Small intestine (tissue), 7 donors: Measurements from ENCODE around the gene PIP5K1C. TPM values are rescaled to one million over a fixed set of nuclear protein-coding genes. Genes with fewer than 3 reads are reported as not detected.

ENCODE experiments used
- DNase-seq, 2 donors: peaks; one replicate each; pipeline versions ENCODE4 v3.0.0 to v3.0.0-alpha.2; 2013
- FAIRE-seq: peaks from 2 replicates; lab custom pipeline; 2012; peaks lifted over from hg19 to GRCh38; lab: Jason Lieb, UNC
- H3K27ac ChIP-seq, 3 donors: one replicate each; pipeline ENCODE4 v1.5.1; 2013; ENCODE audit warnings: low read length in 2 of 3, mild to moderate bottlenecking in 2 of 3, control low read depth in 1 of 3, inconsistent platforms in 1 of 3, low read depth in 1 of 3, moderate library complexity in 1 of 3
- H3K27me3 ChIP-seq, 3 donors: one replicate each; pipeline ENCODE4 v1.6.1; 2013; ENCODE audit warnings: low read length in 3 of 3, inconsistent platforms in 1 of 3; ENCODE audit not compliant: control insufficient read depth in 3 of 3, insufficient read depth in 3 of 3
- H3K36me3 ChIP-seq, 3 donors: one replicate each; pipeline ENCODE4 v1.6.1; 2013; ENCODE audit warnings: low read length in 3 of 3, inconsistent platforms in 1 of 3, low read depth in 1 of 3, mild to moderate bottlenecking in 1 of 3, moderate library complexity in 1 of 3; ENCODE audit not compliant: control insufficient read depth in 3 of 3, insufficient read depth in 2 of 3
- H3K4me1 ChIP-seq, 3 donors: one replicate each; pipeline ENCODE4 v1.6.1; 2013; ENCODE audit warnings: low read length in 2 of 3, inconsistent platforms in 1 of 3, low read depth in 1 of 3, mild to moderate bottlenecking in 1 of 3, moderate library complexity in 1 of 3; ENCODE audit not compliant: control insufficient read depth in 3 of 3, insufficient read depth in 2 of 3
- H3K4me3 ChIP-seq, 3 donors: one replicate each; pipeline ENCODE4 v1.5.1; 2013; ENCODE audit warnings: low read length in 3 of 3, control low read depth in 1 of 3, inconsistent platforms in 1 of 3, low read depth in 1 of 3, mild to moderate bottlenecking in 1 of 3, moderate library complexity in 1 of 3
- H3K9me3 ChIP-seq, 2 donors: one replicate each; pipeline ENCODE4 v1.6.1; 2013; ENCODE audit warnings: low read depth in 1 of 2, low read length in 1 of 2; ENCODE audit not compliant: control insufficient read depth in 2 of 2, insufficient read depth in 1 of 2
- WGBS, 3 donors: extraction: QIAGEN DNeasy Blood & Tissue Kit; methylation state at CpG; one replicate each; pipeline ENCODE4 v1.1.7; 2013; 5-methylcytosine and 5-hydroxymethylcytosine counted together
- polyA plus RNA-seq, 4 donors: library from polyadenylated mRNA; stranded (reverse) in 3 of 4; unstranded in 1 of 4; fragments of 200-250 nt in 3 of 4; fragments of 120-200 nt in 1 of 4; gene quantifications; one replicate each; pipeline versions ENCODE4 v1.2.1 to v1.2.3, GENCODE V29; 2013
- donor health status: healthy with polysubstance abuse.
- donor health status: control.
- donor health status: control.
- donor health status: Bipolar disorder and iron deficiency.
- donor health status: healthy.

Gene PIP5K1C
- polyA plus RNA-seq, 4 donors = 7.3 to 19.5 (median 13.5) TPM

DNA sequence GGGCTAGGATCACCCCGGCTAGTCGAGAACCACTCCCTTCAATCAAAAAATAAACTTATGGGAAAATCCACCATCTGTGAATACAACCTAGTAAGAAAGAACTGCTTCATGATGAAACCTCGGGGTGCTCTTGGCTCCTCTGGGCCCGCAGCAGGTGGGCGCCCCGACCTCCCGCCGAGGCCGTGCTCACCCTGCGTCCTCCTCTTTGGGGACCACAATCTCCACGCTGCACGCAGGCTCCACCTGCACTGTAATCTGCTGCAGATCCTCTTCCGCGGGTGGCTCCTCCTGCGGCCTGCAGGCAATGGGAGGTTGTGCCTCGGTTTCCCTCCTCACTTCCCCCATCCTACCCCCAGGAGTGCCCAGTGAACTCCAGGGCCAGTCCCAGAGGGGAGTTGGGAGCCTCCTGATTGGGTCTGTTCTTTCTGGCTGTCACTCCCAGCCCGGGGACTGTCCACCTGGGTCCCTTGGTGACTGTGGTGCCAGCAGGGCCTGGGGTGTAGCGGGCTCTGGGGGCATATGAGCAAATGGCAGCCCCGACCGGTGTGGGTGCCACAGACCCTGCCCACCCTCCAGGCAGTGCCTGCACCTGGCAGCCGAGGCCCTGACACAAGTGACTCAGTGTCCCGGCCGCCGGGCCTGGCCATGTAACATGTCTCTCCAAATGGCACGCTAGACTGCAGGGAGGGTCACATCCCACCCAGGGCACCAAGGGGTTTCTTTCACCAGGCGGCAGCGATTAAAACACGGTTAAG lies 58.6 kb downstream of the PIP5K1C start:
- no peak for DNase-seq
- Histone ChIP-seq H3K27me3 (no peaks in the 10 kb centered on the region), H3K36me3 (peaks cover 2 to 90% (median 10%) of the 10 kb centered on the region in 3 donors), H3K9me3 (no peaks in the 10 kb centered on the region), H3K27ac (no peak overlapping the region), H3K4me1 (no peaks in the 10 kb centered on the region), H3K4me3 (no peak overlapping the region)
- no peak for FAIRE-seq
- WGBS, 3 donors = 95 to 96% (median 96%) methylated on average over 28 of the region's 28 CpGs

DNA sequence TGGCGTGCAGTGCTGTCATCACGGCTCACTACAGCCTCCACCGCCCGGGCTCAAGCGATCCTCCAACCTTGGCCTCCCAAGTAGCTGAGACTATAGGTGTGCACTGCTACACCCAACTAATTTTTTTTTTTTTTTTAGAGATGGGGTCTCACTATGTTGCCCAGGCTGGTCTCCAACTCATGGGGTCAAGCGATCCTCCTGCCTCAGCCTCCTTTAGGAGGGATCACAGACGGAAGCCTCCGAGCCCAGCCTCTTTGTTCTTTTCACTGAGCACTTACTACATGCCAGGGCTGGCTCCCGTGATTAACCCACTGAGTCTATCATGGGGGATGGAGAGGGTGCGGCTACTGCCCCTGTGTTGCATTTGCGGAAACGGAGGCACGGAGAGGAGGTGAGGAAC lies 60.8 kb downstream of the PIP5K1C start:
- Histone ChIP-seq H3K36me3 (peaks cover 2 to 81% (median 10%) of the 10 kb centered on the region in 3 donors), H3K27me3 (no peaks in the 10 kb centered on the region), H3K4me3 (no peak overlapping the region)

DNA sequence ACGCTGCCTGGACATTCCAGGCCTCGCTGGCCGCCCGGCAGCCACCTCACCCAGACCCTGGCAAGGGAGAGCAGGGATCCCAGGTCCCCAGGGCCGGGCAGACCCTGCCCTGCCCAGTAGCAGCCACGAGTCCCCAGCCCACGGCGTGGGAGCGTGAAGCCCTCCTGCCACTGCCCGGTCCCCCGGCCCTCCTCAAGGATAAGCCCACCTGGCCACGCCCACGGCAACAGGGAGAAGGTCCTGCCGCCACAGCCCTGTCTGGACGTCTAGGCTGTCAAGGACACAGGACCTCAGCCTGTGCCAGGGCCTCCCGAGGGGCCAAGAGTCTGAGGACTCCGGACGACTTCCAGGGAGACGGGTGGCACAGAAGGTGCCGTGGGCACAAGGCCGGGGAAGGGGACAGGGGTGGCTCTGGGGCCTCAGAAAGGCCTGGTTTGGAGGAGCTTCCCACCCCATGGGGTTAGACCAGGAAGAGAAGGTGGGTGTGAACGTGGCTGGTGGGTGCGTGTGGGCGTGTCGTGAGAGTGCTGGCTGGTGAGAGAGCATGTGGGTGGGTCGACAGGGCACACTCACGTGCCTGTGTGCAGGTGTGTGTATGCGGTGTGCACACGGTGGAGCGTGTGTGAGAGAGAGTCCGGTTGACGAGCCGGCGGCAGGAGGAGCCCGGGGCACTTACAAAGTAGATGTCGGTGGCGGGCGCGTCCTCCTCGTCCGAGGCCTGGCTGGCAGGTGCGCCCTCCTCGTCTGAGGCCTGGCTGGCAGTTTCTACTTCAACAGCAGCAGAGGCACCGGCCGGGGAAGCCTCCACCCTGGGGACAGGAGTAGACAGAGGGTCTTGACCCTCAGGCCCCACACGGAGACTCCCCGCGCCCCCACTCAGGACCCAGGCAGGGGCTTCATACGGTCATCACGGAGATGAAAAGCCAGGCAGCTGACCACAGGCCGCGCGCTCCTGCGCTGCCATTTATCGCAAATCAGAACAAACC lies 61.8 kb downstream of the PIP5K1C start:
- no peak overlapping the region for H3K4me3 ChIP-seq
- no peak for FAIRE-seq
- 88 to 93% (median 91%) methylated on average over 46 to 55 of the region's 55 CpGs for WGBS, 3 donors

More for the DNA sequence above, 60.8 kb downstream of the PIP5K1C start:
- Histone ChIP-seq H3K4me1 (no peaks in the 10 kb centered on the region), H3K27ac (no peak overlapping the region), H3K9me3 (no peaks in the 10 kb centered on the region)
- DNase-seq = no peak
- WGBS, 3 donors = 98 to 99% (median 98%) methylated on average over 13 of the region's 13 CpGs
- FAIRE-seq = no peak

DNA sequence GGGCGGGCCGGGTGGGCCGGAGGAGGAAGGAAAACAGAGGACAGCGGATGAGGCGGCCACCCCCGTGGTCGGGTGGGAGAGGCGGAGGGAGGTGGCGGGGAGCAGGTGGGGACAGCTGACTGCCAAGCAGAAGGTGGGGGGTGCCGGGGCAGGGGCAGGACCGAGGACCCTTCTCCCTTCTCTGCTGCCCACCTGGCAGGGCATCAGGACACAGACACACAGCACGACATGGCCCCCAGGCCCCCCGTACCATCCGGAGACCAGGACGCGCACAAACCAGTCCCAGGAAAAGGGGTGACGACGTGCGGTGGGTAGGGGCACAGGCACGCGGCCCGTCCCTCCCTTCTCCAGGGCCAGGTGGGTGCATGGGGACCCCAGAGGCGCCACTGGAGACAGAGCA lies 62.6 kb downstream of the PIP5K1C start:
- FAIRE-seq (no peak), DNase-seq (no peak)
- peaks cover 2 to 82% (median 6%) of the 10 kb centered on the region in 3 donors for H3K36me3 ChIP-seq
- H3K27ac ChIP-seq = no peak overlapping the region
- H3K9me3 ChIP-seq = no peaks in the 10 kb centered on the region
- 92 to 94% (median 92%) methylated on average over 16 to 23 of the region's 23 CpGs for WGBS, 3 donors
- no peak overlapping the region for H3K4me3 ChIP-seq
- H3K27me3 ChIP-seq = no peaks in the 10 kb centered on the region
- H3K4me1 ChIP-seq = no peaks in the 10 kb centered on the region

More for the DNA sequence above, 61.8 kb downstream of the PIP5K1C start:
- Histone ChIP-seq H3K9me3 (no peaks in the 10 kb centered on the region), H3K4me1 (no peaks in the 10 kb centered on the region), H3K27me3 (no peaks in the 10 kb centered on the region), H3K36me3 (peaks cover 2 to 81% (median 10%) of the 10 kb centered on the region in 3 donors), H3K27ac (no peak overlapping the region)
- DNase-seq = no peak

DNA sequence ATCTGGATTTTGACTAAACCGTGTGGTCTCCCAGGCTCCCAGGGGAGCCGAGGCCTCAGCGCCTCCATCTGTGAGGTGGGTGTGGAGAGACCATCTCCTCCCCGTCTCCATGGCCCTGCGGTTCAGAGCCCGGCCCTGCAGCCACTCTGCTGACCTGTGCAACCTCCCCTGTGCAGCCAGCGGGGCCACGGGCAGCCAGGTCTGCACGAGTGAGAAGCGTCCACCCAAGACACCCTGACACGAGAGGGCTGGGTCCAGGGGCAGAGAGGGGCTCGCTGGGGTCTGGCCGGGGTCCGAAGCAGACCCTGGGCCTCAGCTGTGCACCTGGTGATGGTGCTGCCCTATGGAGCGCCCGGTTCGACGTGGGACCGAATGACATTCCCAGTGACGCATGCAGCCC lies 63.3 kb downstream of the PIP5K1C start:
- Histone ChIP-seq H3K36me3 (peaks cover 2 to 82% (median 11%) of the 10 kb centered on the region in 3 donors), H3K4me1 (no peaks in the 10 kb centered on the region), H3K27me3 (no peaks in the 10 kb centered on the region), H3K27ac (no peak overlapping the region), H3K4me3 (no peak overlapping the region), H3K9me3 (no peaks in the 10 kb centered on the region)
- WGBS, 3 donors = 90 to 93% (median 92%) methylated on average over 19 to 20 of the region's 20 CpGs
- DNase-seq (no peak), FAIRE-seq (no peak)

DNA sequence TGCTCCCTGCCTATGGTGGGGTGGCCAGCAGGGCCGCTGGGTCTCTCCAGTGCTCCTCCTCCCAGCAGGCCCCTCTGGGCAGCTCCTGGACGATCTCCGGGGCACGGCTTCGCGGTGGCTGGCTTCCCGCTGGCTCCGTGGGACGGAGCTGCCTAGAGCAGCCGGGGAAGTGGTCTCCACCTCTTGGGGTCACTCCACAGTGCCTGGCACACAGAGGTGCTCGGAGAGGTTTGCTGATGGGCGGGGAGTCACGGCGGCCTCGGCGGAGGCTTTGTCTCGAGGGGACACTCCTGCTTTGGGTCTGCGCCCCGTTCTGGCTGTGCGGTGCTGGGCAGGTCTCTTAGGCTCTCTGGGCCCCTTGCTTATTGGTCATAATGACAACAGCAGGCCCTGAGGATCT lies 63.8 kb downstream of the PIP5K1C start:
- FAIRE-seq = no peak
- no peak for DNase-seq
- Histone ChIP-seq H3K4me1 (no peaks in the 10 kb centered on the region), H3K27me3 (no peaks in the 10 kb centered on the region), H3K36me3 (peaks cover 2 to 82% (median 14%) of the 10 kb centered on the region in 3 donors), H3K4me3 (no peak overlapping the region), H3K9me3 (no peaks in the 10 kb centered on the region), H3K27ac (no peak overlapping the region)
- WGBS, 3 donors = 91 to 95% (median 93%) methylated on average over 20 of the region's 20 CpGs

DNA sequence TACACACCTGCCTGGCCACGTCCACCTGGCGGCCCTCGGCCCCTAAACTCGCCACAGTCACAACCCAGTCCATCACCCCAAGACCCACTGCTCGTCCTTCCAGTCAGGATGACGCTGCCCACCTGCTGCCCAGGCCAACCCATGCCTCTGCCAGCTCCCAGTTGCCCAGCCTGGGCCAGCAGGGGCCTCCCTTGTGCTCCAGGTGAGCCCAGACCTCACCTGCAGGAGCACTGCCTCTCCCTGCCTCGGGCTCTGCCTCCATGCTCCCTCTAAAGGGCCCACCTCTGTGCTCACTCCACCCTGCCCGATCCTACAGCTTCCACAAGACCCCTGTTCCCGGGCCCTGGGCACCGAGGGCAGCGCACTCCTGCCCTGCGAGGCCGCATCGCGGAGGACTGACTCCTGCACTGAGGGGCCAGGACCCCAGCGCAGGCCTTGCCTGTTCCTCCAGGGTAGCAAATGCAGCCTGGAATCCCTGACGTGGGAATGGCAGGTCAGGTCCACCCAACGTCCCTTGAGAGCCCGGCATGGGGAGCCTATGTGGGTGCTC lies 65.7 kb downstream of the PIP5K1C start:
- H3K36me3 ChIP-seq = peaks cover 2 to 82% (median 12%) of the 10 kb centered on the region in 3 donors
- no peak overlapping the region for H3K27ac ChIP-seq
- H3K4me3 ChIP-seq = no peak overlapping the region
- no peaks in the 10 kb centered on the region for H3K27me3 ChIP-seq
- FAIRE-seq (no peak), DNase-seq (no peak)
- WGBS, 3 donors = 93% methylated on average over 19 of the region's 19 CpGs
- H3K9me3 ChIP-seq = no peaks in the 10 kb centered on the region
- H3K4me1 ChIP-seq = no peaks in the 10 kb centered on the region

DNA sequence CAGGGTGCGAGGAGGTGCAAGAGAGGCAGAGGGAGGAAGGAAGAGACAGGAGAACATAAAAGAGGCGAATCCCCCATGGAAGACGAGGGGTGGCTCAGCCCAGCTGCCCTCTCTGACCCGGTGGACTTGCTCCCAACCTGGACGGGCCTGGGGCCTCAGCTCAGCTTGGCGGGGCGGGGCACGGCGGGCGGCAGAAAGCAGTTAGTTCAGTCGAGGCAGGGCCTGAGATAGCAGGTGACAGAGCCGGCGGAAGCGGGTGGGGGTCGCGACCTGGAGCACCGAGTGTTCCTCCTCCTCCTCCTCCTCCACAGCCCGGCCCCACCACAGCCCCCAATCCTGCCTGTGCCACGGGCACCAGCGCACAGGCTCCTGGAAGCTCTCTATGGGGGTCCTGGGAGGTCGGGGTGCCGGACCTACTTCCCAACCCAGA lies 66.7 kb downstream of the PIP5K1C start:
- FAIRE-seq (no peak), DNase-seq (no peak)
- Histone ChIP-seq H3K36me3 (peaks cover under 1 to 72% (median 9%) of the 10 kb centered on the region in 3 donors), H3K4me3 (no peak overlapping the region), H3K27me3 (no peaks in the 10 kb centered on the region), H3K4me1 (no peaks in the 10 kb centered on the region), H3K27ac (no peak overlapping the region), H3K9me3 (no peaks in the 10 kb centered on the region)
- WGBS, 3 donors = 86 to 90% (median 89%) methylated on average over 13 to 22 of the region's 22 CpGs
